GM18502 (cell line): ENCODE results near the gene NUP50.
A peak's percentile ranks its signal among the peaks of the same experiment; 100 is the strongest.

ENCODE experiments used
- ATAC-seq: cut with Tn5 transposase; IDR thresholded peaks from one replicate; pipeline ENCODE4 v1.9.1; 2021; ENCODE audit warnings: mild to moderate bottlenecking; ENCODE audit not compliant: unreplicated experiment, poor library complexity

Gene NUP50

GRCh38 chr22:45157907-45158306 is 5.8 kb upstream of the NUP50 start:
- ATAC-seq: no peak

GRCh38 chr22:45159652-45160462 is 3.9 kb upstream of the NUP50 start:
- no peak for ATAC-seq

DNA sequence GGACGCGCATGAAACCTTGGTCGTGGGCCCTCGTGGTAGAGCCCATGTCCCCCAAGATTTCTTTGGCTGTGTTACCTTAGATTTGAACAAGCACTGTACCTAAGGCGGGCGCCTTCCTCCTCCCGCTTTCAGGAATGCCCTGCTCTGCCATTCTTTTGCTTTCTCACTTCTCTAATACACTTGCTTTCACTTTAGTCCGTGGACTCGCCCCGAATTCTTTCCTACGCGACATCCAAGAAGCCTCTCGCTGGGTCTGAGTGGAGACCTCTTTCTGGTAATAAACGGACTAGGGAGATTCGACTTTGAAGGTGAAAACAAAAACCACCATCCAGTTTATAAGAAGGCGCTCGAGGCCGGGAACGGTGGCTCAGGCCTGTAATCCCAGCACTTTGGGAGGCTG is 1.2 kb upstream of the NUP50 start:
- no peak for ATAC-seq

- no peak for ATAC-seq
Observed at GRCh38 chr22:45163099-45163450, 650 bp upstream of the NUP50 start.

GRCh38 chr22:45164270-45165088 is 754 bp downstream of the NUP50 start:
- peak; percentile 32 for ATAC-seq

GRCh38 chr22:45166932-45167331 is 3.2 kb downstream of the NUP50 start:
- no peak for ATAC-seq

GRCh38 chr22:45169591-45170466 is 6.1 kb downstream of the NUP50 start:
- ATAC-seq: no peak

DNA sequence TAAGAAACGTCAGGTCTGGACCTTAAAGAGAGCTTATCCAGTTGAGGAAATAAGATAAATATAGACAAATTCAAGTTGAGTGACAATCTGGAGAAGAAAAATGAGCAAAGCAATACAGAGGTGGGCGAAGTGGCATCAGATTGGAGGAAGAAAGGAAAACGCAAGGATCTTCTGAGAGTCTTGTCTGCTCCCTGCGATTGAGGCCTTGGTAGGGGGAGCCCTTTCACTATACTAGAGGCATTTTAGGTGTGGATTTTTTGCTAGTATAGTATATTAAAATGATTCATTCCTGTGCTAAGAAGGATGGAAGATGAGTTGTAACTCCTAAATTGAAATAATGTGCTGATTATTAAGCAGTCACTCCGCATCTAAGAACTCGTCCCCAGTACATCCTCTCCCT is 8.1 kb downstream of the NUP50 start:
- ATAC-seq: no peak

GRCh38 chr22:45172881-45173585 is 9.3 kb downstream of the NUP50 start:
- no peak for ATAC-seq

GRCh38 chr22:45179276-45180049 is 15.7 kb downstream of the NUP50 start:
- ATAC-seq: no peak

- no peak for ATAC-seq
Observed at GRCh38 chr22:45180146-45180679, 16.5 kb downstream of the NUP50 start.

- ATAC-seq: no peak
Observed at GRCh38 chr22:45181240-45181639, 17.5 kb downstream of the NUP50 start.

DNA sequence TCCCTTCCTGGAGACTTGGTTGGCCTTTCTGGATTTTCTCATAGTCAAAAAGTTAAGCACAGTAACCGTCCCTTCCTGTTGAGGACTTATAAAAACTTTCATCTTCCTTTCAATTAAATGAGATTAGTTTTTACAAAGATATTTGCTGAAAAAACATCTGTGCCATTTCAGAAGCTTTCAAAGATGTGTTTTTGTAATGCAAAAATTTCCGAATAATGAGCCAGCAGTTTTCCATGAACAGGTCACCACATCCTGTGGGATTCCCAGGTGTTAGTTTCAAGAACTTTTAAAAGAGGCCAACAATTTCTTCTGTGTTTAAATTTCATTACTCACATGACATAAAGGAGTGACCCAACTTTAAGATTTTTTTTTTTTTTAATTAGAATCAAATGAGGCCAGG is 18.0 kb downstream of the NUP50 start:
- no peak for ATAC-seq

- ATAC-seq: no peak
Observed at GRCh38 chr22:45183974-45184373, 20.2 kb downstream of the NUP50 start.

DNA sequence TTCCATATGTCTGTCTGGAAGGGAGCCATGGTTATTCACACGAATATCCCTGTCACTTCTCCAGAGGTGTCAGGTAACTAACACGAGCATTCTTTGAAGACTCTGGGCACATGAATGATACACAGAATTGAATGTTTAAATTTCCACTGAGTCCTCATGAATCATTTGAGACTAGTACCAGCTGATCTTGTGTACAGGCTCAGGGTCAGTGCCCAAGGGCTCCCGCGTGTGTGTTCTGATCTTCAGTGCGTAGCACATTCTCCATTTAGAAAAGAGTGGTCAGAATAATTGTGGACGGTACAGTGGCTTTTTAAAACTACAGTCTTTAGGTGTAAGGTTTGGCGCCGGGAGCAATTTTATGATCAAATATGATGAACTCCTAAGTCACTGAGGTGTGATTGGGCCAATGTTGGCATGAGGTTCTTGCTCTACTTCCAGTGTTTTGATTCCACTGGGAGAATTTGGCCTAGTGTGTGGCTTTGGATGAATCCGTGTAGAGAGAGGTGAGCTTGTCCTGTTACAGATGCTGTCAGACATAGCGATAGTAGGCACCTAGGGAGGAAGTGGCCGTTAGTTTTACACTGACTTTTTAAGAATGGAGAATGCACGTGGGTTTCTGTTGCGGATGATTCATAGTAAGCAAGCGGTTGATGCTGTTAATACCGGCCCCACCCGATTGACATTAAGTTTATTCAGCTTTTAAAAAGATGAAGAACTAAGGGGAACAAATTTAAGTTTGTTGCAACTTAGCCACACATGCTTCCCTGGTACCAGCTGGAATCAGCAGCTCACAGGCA is 22.2 kb downstream of the NUP50 start:
- ATAC-seq: no peak

GRCh38 chr22:45187891-45188290 is 24.2 kb downstream of the NUP50 start:
- ATAC-seq: no peak

DNA sequence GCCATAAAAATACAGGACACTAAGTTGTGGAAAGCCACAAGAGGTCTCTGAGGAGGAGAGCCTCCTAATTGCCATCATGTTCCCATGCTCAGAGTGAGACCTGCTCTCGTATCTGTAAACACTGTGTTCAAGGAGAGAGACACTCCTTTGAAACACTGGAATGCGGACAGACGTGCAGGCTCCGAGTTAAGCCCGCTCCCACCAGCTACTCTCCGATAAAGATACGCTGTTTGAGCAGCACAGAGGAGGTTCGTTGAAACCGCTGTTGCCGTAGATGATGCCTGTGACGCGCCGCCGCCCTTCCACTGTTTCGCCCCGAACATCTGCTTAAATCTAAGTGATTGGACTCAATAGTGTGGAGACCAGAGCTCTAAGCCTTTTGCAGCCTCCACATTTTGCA is 25.1 kb downstream of the NUP50 start:
- no peak for ATAC-seq

GRCh38 chr22:45190202-45190872 is 26.6 kb downstream of the NUP50 start:
- ATAC-seq: no peak
